ENCODE results near the gene KSR1.

- TF ChIP-seq, protein P1, sequence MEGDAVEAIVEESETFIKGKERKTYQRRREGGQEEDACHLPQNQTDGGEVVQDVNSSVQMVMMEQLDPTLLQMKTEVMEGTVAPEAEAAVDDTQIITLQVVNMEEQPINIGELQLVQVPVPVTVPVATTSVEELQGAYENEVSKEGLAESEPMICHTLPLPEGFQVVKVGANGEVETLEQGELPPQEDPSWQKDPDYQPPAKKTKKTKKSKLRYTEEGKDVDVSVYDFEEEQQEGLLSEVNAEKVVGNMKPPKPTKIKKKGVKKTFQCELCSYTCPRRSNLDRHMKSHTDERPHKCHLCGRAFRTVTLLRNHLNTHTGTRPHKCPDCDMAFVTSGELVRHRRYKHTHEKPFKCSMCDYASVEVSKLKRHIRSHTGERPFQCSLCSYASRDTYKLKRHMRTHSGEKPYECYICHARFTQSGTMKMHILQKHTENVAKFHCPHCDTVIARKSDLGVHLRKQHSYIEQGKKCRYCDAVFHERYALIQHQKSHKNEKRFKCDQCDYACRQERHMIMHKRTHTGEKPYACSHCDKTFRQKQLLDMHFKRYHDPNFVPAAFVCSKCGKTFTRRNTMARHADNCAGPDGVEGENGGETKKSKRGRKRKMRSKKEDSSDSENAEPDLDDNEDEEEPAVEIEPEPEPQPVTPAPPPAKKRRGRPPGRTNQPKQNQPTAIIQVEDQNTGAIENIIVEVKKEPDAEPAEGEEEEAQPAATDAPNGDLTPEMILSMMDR (IDR thresholded peaks at IDR 0.05) = no peak
- no peak for TF ChIP-seq POLR2A (IDR thresholded peaks at IDR 0.05)
Observed at GRCh38 chr17:27452828-27453227, 3.4 kb upstream of the KSR1 start.

All from breast epithelium (tissue), 3 donors.